ENCODE data around the gene FCRLA.
"Not testable (repeated sequence)": the region's sequence is repeated elsewhere in the genome, so short reads cannot be mapped to it uniquely, and the experiment has no call there.

The FCRLA gene, protein sequence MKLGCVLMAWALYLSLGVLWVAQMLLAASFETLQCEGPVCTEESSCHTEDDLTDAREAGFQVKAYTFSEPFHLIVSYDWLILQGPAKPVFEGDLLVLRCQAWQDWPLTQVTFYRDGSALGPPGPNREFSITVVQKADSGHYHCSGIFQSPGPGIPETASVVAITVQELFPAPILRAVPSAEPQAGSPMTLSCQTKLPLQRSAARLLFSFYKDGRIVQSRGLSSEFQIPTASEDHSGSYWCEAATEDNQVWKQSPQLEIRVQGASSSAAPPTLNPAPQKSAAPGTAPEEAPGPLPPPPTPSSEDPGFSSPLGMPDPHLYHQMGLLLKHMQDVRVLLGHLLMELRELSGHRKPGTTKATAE

GRCh38 chr1:161706482-161707347 lies at the start of gene FCRLA:
FCRLA (plus strand) TSS chr1:161707229; CDS start chr1:161707265, 36 bp downstream.
- no peak for DNase-seq (ENCODE audit: low read depth in 1 of 2, low spot score in 1 of 2)

- not testable (repeated sequence) for DNase-seq (ENCODE audit: low read depth in 1 of 2, low spot score in 1 of 2)
Observed at GRCh38 chr1:161658524-161658923, 48.5 kb upstream of the FCRLA start.

- not testable (repeated sequence) for DNase-seq (ENCODE audit: low read depth in 1 of 2, low spot score in 1 of 2)
Observed at GRCh38 chr1:161661660-161662311, 45.2 kb upstream of the FCRLA start.

DNA sequence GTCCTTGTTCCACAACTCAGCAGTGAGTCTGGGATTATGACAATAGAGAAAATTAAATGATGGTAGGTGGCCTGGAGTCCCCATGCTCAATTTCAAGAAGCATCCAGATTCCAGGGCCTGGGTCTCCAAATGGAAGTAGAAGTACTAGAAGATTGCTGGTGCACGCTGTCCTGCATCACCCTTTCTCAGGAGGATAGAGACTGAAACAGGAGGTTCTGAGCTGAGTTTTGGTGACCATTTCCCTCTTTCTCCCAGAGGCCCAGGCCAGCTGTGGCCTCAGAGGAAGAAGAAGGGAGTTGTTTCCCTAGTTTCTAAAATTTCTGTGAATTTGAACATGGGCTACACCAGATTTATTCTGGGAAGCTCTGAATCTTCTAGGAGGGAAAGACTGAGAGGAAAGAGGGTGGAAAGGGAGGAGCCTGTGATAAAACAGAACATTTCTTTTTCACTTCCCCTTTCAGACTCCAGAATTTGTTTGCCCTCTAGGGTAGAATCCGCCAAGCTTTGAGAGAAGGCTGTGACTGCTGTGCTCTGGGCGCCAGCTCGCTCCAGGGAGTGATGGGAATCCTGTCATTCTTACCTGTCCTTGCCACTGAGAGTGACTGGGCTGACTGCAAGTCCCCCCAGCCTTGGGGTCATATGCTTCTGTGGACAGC lies 44.2 kb upstream of the FCRLA start, which contains the start of gene FCGR2B:
FCGR2B (plus strand) TSS at position 460 of the 656 bp plus-strand sequence; CDS start at position 559, 99 bp downstream.
- DNase-seq (ENCODE audit: low read depth in 1 of 2, low spot score in 1 of 2) = not testable (repeated sequence)

DNA sequence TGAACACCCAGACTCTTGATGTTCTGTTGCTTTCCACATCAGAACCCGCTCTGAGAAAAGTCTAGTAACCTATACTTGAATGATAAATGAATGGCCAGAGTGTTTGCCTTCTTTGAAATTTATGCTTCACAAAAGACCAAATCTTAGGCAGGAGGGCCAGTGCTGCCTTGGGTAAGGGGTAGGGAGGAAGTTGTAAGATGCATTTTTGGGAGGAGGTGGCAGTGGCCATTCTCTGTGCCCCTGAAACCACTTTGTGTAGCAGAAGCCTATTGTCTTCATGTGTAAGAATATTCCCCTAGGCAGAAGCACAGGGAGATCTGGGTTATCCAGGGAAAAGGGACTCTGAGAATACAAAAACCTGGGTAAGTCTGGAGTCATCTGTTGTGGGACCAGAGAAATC lies 43.5 kb upstream of the FCRLA start:
- not testable (repeated sequence) for DNase-seq (ENCODE audit: low read depth in 1 of 2, low spot score in 1 of 2)

- DNase-seq (ENCODE audit: low read depth in 1 of 2, low spot score in 1 of 2) = not testable (repeated sequence)
Observed at GRCh38 chr1:161664689-161665088, 42.3 kb upstream of the FCRLA start.

GRCh38 chr1:161671045-161672020 lies 35.7 kb upstream of the FCRLA start:
- DNase-seq (ENCODE audit: low read depth in 1 of 2, low spot score in 1 of 2) = not testable (repeated sequence)

GRCh38 chr1:161673437-161673836 lies 33.6 kb upstream of the FCRLA start:
- DNase-seq (ENCODE audit: low read depth in 1 of 2, low spot score in 1 of 2) = not testable (repeated sequence)

DNA sequence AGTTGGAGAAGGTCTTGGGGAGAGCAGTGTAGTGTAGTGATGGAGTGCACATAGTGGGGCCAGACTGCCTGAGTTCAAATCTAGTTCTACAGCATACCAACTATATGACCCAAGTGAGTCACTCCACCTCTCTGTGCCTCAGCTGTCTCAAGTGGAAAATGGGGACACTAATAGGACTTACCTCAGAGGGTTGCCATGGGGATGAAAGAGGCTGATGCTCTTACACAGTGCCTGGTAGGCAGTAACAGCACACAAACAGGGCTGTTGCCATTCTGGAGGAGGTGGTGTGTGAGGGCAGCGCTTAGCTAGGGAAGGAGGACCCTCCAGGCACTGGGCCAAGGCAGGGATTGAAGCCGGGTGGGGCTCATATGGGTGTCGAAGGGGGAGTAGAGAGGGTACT lies 32.6 kb upstream of the FCRLA start:
- not testable (repeated sequence) for DNase-seq (ENCODE audit: low read depth in 1 of 2, low spot score in 1 of 2)

DNA sequence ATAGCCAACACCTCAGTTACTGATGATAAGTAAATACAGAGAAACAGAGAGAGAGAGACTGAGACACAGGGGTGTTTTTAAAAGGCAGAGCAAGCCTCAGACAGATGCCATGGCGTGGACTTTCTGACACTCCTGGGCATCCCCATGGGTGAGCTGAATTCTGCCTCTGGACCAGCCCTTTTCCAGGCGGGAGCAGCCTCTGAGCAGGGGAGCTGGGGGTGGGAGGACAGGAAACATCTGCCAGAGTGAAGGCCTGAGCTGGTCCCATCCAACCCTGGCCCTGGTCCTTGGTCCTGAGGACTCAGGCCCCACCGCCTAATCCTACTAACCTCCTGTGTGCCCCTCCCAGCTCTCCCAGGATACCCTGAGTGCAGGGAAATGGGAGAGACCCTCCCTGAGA lies 32.1 kb upstream of the FCRLA start:
- DNase-seq (ENCODE audit: low read depth in 1 of 2, low spot score in 1 of 2) = not testable (repeated sequence)

DNA sequence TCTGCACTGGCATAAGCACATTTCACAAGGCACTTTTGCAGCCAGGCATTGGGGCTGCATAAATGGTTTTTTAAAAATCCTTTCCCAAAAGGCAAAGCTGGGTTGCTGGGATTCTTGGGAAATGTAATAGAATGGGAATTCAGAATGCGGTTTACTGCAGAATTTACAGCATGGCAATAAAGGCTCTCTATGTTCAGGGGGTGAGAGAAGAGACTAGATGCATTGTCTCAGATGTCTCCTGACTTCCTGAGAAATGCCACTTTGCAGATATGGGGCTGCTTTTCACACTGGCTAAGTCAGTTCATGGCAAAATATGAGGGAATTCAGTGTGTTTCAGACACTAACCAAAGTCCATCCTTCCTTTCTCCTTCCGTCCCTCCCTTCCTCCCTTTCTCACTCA lies 30.6 kb upstream of the FCRLA start:
- no peak for DNase-seq (ENCODE audit: low read depth in 1 of 2, low spot score in 1 of 2)

DNA sequence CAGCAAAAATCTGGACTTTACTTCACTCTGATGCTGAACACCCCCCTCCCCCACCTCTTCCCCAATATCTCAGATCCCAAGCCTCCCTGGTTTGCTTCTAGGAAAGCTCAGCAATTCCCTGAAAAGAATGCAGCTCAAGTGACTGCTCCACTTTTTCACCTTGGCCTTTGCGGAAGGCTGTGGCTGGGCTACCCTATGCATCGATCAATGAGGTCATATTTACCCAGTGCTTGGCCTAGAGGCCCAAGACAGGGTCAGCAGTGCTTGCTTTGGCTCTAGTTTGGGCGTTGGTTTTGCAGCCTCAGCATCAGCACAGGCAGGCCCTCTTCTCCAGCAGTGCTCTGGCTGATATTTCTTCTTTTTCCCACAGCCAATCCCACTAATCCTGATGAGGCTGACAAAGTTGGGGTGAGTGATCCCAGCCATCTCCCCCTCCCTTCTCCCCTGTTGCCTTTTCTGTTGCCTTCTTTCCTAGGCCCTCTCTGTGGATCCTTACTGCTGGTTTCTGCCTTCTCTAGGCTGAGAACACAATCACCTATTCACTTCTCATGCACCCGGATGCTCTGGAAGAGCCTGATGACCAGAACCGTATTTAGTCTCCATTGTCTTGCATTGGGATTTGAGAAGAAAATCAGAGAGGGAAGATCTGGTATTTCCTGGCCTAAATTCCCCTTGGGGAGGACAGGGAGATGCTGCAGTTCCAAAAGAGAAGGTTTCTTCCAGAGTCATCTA lies 29.9 kb upstream of the FCRLA start:
- no peak for DNase-seq (ENCODE audit: low read depth in 1 of 2, low spot score in 1 of 2)

- DNase-seq (ENCODE audit: low read depth in 1 of 2, low spot score in 1 of 2) = no peak
Observed at GRCh38 chr1:161678500-161678899, 28.5 kb upstream of the FCRLA start.

GRCh38 chr1:161681879-161682278 lies 25.1 kb upstream of the FCRLA start:
- no peak for DNase-seq (ENCODE audit: low read depth in 1 of 2, low spot score in 1 of 2)

- DNase-seq (ENCODE audit: low read depth in 1 of 2, low spot score in 1 of 2) = no peak
Observed at GRCh38 chr1:161688946-161689345, 18.1 kb upstream of the FCRLA start.

GRCh38 chr1:161691846-161692245 lies 15.2 kb upstream of the FCRLA start:
- no peak for DNase-seq (ENCODE audit: low read depth in 1 of 2, low spot score in 1 of 2)

DNA sequence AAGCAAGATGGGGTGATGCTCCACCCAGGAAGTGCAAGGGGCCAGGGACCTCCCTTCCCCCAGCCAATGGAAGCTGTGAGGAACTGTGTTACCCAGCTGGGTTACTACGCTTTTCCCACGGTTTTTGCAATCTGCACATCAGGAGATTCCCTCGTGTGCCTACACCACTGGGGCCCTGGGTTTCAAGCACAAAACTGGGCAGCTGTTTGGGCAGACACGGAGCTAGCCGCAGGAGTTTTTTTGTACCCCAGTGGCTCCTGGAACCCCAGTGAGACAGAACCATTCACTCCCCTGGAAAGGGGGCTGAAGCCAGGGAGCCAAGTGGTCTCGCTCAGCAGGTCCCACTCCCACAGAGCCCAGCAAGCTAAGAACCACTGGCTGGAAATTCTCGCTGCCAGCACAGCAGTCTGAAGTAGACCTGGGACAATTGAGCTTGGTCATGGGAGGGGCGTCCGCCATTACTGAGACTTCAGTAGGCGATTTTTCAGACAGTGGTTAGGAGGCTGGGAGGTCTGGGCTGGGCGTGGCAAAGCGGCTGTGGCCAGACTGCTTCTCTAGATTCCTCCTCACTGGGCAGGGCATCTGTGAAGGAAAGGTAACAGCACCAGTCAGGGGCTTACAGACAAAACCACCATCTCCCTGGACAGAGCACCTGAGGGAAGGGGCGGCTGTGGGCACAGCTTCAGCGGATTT lies 13.9 kb upstream of the FCRLA start:
- not testable (repeated sequence) for DNase-seq (ENCODE audit: low read depth in 1 of 2, low spot score in 1 of 2)

- DNase-seq (ENCODE audit: low read depth in 1 of 2, low spot score in 1 of 2) = not testable (repeated sequence)
Observed at GRCh38 chr1:161698302-161698701, 8.7 kb upstream of the FCRLA start.

All from stimulated activated CD4-positive, alpha-beta T cell treated with anti-CD3 and anti-CD28 coated beads, Interleukin-15, amount 100 ng/mL, for 1 hour (primary cell).